ENCODE measurements around the gene HDGFL2. TPM values are rescaled to one million over a fixed set of nuclear protein-coding genes. Genes with fewer than 3 reads are reported as not detected.

HDGFL2 gene
- total RNA-seq, 1 donor from 2014 or later = 35.0 TPM

DNA sequence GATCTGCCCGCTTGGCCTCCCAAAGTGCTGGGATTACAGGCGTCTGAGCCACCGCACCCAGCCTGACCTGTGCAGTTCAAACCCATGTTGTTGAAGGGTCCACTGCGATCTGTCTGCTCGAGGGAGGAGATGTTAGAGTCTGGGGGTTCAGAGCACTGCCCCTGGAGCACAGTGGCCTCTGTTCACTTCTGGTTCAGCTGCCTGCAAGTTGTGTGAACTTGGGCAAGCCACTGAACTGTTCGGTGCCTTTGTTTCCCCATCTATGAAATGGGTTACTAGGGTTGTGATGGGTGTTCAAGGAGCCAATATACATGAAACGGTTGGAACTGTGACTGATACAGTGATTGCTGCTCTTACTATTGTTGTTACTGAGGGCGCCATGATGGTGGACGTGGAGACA is 61.2 kb downstream of the HDGFL2 start:
- Histone ChIP-seq H3K36me3 (ENCODE audit: control insufficient read depth, insufficient read depth, low read length) (no peaks in the 10 kb centered on the region), H3K4me3 (ENCODE audit: low read depth, low read length) (no peak overlapping the region), H3K27me3 (ENCODE audit: control insufficient read depth, insufficient read depth, low read length) (no peaks in the 10 kb centered on the region)
- no peak for FAIRE-seq
- no peak for DNase-seq (ENCODE audit: low read depth)
- TF ChIP-seq, protein P1, sequence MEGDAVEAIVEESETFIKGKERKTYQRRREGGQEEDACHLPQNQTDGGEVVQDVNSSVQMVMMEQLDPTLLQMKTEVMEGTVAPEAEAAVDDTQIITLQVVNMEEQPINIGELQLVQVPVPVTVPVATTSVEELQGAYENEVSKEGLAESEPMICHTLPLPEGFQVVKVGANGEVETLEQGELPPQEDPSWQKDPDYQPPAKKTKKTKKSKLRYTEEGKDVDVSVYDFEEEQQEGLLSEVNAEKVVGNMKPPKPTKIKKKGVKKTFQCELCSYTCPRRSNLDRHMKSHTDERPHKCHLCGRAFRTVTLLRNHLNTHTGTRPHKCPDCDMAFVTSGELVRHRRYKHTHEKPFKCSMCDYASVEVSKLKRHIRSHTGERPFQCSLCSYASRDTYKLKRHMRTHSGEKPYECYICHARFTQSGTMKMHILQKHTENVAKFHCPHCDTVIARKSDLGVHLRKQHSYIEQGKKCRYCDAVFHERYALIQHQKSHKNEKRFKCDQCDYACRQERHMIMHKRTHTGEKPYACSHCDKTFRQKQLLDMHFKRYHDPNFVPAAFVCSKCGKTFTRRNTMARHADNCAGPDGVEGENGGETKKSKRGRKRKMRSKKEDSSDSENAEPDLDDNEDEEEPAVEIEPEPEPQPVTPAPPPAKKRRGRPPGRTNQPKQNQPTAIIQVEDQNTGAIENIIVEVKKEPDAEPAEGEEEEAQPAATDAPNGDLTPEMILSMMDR (IDR thresholded peaks at IDR 0.05; ENCODE audit: insufficient read depth, low read length, severe bottlenecking) = no peak

DNA sequence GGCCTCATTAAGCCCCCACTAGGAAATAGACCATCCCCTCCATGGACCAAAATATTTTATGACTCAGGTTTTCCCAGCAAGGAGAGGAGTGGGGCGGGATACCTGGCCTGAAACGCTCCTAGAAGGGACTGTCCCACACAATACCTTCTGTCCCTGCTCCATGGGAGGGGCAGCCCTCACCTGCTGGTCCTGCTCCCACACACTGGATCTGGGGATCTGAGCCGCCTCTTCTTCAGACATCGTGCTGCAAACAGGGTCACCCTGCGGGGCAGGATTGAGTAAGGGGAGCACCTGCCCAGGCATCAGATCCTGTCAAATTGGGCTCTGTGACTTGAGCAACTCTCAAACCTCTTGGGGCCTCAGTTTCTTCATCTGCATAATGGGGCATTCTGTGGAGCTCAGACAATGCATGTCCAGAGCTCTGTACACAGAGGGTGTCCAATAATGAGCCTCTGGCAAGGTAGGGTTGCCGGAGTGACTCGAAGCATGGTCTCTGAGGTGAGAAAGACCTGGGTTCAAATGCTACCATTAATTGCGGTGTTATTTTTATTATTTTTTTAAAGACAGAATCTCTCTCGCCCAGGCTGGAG is 61.8 kb downstream of the HDGFL2 start:
- peak; percentile 40 for FAIRE-seq
- Histone ChIP-seq H3K4me3 (ENCODE audit: low read depth, low read length) (no peak overlapping the region), H3K27me3 (ENCODE audit: control insufficient read depth, insufficient read depth, low read length) (no peaks in the 10 kb centered on the region), H3K36me3 (ENCODE audit: control insufficient read depth, insufficient read depth, low read length) (no peaks in the 10 kb centered on the region)
- TF ChIP-seq, protein P1 (IDR thresholded peaks at IDR 0.05; ENCODE audit: insufficient read depth, low read length, severe bottlenecking) = no peak
- DNase-seq (ENCODE audit: low read depth) = no peak

DNA sequence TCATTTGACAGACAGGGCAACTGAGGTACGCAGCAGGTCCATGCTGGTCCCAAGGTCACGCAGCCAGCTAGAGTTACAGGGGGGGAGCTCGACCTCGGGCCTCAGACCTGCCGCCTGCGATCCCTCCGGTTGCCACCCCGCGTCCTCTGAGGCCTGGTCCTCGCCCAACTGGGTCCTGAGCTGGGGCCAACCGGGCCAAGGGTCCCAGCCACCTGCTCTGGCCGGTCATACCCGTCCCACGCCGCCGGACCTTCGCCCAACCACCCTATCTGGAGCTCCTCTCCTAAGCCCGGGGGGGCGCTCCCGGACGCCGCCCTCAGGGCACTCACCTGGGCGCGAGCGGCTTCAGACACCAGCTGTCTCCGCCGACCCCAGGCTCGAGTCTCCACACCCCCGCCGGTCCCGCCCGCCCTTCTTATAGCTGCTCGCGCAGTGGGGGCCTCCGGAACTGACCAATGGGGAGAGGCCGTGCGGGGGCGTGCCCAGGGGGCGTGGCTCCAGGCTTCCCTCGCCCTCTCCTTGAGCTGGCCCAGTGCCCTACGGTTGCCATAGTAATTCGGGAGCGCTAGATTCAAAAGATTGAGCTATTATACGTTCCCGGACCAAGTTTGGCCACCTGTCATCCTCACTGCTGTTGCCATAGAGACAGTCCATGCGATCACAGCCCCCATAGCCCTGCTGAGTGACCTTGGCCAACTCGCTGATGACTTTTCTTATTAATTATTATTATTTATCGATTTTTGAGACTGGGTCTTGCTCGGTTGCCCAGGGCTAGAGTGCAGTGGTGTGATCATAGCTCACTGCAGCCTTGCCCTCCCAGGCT is 63.0 kb downstream of the HDGFL2 start, which contains the start of gene PLIN5:
PLIN5 (minus strand) TSS at position 389 of the 823 bp plus-strand sequence. CDS start 1,150 bp downstream, outside the sequence.
- FAIRE-seq (no peak), DNase-seq (ENCODE audit: low read depth) (no peak)
- TF ChIP-seq, protein P1 (IDR thresholded peaks at IDR 0.05; ENCODE audit: insufficient read depth, low read length, severe bottlenecking) = no peak
- Histone ChIP-seq H3K4me3 (ENCODE audit: low read depth, low read length) (no peak within 1 kb of the TSS), H3K36me3 (ENCODE audit: control insufficient read depth, insufficient read depth, low read length) (no peaks in the 10 kb centered on the region), H3K27me3 (ENCODE audit: control insufficient read depth, insufficient read depth, low read length) (no peaks in the 10 kb centered on the region)

DNA sequence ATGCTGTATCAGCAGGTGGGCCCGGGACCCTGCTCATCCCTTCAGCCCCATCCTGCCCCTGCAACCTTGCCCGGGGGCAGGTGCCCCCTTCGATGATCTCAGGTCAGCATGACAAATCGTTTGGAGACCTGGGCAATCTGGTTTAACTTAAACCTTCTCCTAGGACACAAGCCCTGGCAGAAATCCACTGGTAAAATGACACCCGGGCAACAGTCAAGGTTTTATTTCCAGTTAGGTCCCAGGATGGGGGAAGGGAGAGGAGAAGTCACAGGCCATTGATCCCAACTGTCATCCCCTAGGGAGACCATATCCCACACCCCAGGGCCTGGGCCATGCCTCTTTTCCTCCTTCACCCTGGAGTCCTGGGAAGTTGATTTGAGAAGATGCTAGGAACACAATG is 64.7 kb downstream of the HDGFL2 start:
- DNase-seq (ENCODE audit: low read depth) = no peak
- no peaks in the 10 kb centered on the region for H3K36me3 ChIP-seq (ENCODE audit: control insufficient read depth, insufficient read depth, low read length)
- no peaks in the 10 kb centered on the region for H3K27me3 ChIP-seq (ENCODE audit: control insufficient read depth, insufficient read depth, low read length)
- no peak for FAIRE-seq
- H3K4me3 ChIP-seq (ENCODE audit: low read depth, low read length) = no peak overlapping the region
- TF ChIP-seq, protein P1 (IDR thresholded peaks at IDR 0.05; ENCODE audit: insufficient read depth, low read length, severe bottlenecking) = no peak

DNA sequence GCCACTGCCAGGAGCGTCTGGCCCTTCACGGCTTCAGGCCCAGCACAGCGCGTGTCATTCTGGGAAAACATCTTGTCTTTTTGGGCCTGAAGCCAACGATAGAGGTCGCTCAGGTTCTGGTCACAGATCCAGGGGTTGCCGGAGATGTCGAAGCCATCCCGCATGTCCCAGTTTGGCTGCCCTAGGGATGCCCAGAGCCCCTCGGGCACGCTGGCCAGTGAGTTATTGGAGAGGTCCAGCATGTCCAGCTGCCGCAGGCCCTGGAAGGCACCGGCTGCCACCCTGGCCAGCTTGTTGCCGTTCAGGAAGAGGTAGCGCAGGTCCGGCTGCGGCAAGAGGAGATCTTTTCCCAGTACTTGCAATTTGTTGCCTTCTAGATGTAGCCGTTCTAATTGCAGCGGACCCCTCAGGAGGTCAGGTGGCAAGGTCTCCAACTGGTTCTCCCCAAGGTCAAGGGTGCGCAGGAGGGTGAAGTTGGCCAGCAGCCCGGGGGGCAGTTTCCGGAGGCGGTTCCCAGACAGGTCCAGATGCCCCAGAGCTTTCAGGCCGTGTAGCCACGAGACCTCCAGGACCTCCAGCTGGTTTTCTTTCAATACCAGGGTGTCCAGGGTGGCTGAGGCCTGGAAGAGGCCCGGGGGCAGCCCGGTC is 66.0 kb downstream of the HDGFL2 start:
- H3K36me3 ChIP-seq (ENCODE audit: control insufficient read depth, insufficient read depth, low read length) = no peaks in the 10 kb centered on the region
- H3K27me3 ChIP-seq (ENCODE audit: control insufficient read depth, insufficient read depth, low read length) = no peaks in the 10 kb centered on the region
- DNase-seq (ENCODE audit: low read depth) (no peak), FAIRE-seq (no peak)
- TF ChIP-seq, protein P1 (IDR thresholded peaks at IDR 0.05; ENCODE audit: insufficient read depth, low read length, severe bottlenecking) = no peak
- no peak overlapping the region for H3K4me3 ChIP-seq (ENCODE audit: low read depth, low read length)
